Trophoblast cell (in vitro differentiated cells and primary cell): ENCODE data around the gene SLC19A1.
A peak's percentile ranks its signal among the peaks of the same experiment; 100 is the strongest.

Experiments used
- DNase-seq, 2 donors: peaks; one replicate each; pipeline ENCODE4 v3.0.0-alpha.2; 2016
- H2AFZ ChIP-seq: 2 replicates; pipeline ENCODE4 v1.6.1; 2013; ENCODE audit warnings: low read length, moderate library complexity, mild to moderate bottlenecking; ENCODE audit not compliant: insufficient read depth, poor library complexity
- H2AK5ac ChIP-seq: 2 replicates; pipeline ENCODE4 v1.6.1; 2013; ENCODE audit warnings: mild to moderate bottlenecking, low read length
- H2BK120ac ChIP-seq: 2 replicates; pipeline ENCODE4 v1.6.1; 2013; ENCODE audit warnings: low read length, mild to moderate bottlenecking, moderate library complexity; ENCODE audit not compliant: insufficient read depth, poor library complexity
- H2BK12ac ChIP-seq: 2 replicates; pipeline ENCODE4 v1.6.1; 2013; ENCODE audit warnings: mild to moderate bottlenecking, low read length, moderate library complexity
- H2BK5ac ChIP-seq: 2 replicates; pipeline ENCODE4 v1.6.1; 2013; ENCODE audit warnings: low read length, low read depth, moderate library complexity, mild to moderate bottlenecking; ENCODE audit not compliant: poor library complexity
- H3K14ac ChIP-seq: 2 replicates; pipeline ENCODE4 v1.6.1; 2013; ENCODE audit warnings: mild to moderate bottlenecking, low read length
- H3K18ac ChIP-seq: 2 replicates; pipeline ENCODE4 v1.6.1; 2013; ENCODE audit warnings: mild to moderate bottlenecking, low read length
- H3K23ac ChIP-seq: 2 replicates; pipeline ENCODE4 v1.6.1; 2013; ENCODE audit warnings: low read length
- H3K27ac ChIP-seq: 2 replicates; pipeline ENCODE4 v1.5.1; 2013; ENCODE audit warnings: low read depth, mild to moderate bottlenecking, inconsistent platforms, low read length, moderate library complexity
- H3K27me3 ChIP-seq: 2 replicates; pipeline ENCODE4 v1.6.1; 2013; ENCODE audit warnings: inconsistent platforms, mild to moderate bottlenecking, low read length, moderate library complexity; ENCODE audit not compliant: insufficient read depth
- H3K36me3 ChIP-seq, 2 experiments: 1 replicate in 1 of 2; 2 replicates in 1 of 2; pipeline ENCODE4 v1.6.1; 2013; ENCODE audit warnings: low read length in 2 of 2, mild to moderate bottlenecking in 2 of 2, moderate library complexity in 1 of 2; ENCODE audit not compliant: insufficient read depth in 2 of 2, control insufficient read depth in 1 of 2
- H3K4ac ChIP-seq: 2 replicates; pipeline ENCODE4 v1.6.1; 2013; ENCODE audit warnings: low read depth, mild to moderate bottlenecking, low read length, moderate library complexity
- H3K4me1 ChIP-seq, 2 experiments: 1 replicate in 1 of 2; 2 replicates in 1 of 2; pipeline ENCODE4 v1.6.1; 2013; ENCODE audit warnings: low read length in 2 of 2, mild to moderate bottlenecking in 2 of 2, moderate library complexity in 1 of 2; ENCODE audit not compliant: insufficient read depth in 2 of 2, control insufficient read depth in 1 of 2
- H3K4me2 ChIP-seq: 2 replicates; pipeline ENCODE4 v1.6.1; 2013; ENCODE audit warnings: inconsistent platforms, mild to moderate bottlenecking, low read length, moderate library complexity
- H3K4me3 ChIP-seq: 2 replicates; pipeline ENCODE4 v1.5.1; 2013; ENCODE audit warnings: mild to moderate bottlenecking, low read depth, low read length, inconsistent platforms
- H3K79me1 ChIP-seq: one replicate; pipeline ENCODE4 v1.6.1; 2013; ENCODE audit warnings: low read length
- H3K79me2 ChIP-seq: 2 replicates; pipeline ENCODE4 v1.6.1; 2013; ENCODE audit warnings: low read length, mild to moderate bottlenecking; ENCODE audit not compliant: control insufficient read depth, insufficient read depth, poor library complexity
- H3K9ac ChIP-seq: 2 replicates; pipeline ENCODE4 v1.6.1; 2013; ENCODE audit warnings: mild to moderate bottlenecking, low read length
- H3K9me3 ChIP-seq: 2 replicates; pipeline ENCODE4 v1.6.1; 2013; ENCODE audit warnings: low read depth, mild to moderate bottlenecking, control low read depth, inconsistent platforms, low read length; ENCODE audit not compliant: insufficient read depth
- H4K12ac ChIP-seq: 2 replicates; pipeline ENCODE4 v1.6.1; 2013; ENCODE audit warnings: low read depth, mild to moderate bottlenecking, low read length, moderate library complexity
- H4K8ac ChIP-seq: 2 replicates; pipeline ENCODE4 v1.6.1; 2013; ENCODE audit warnings: low read depth, mild to moderate bottlenecking, low read length, moderate library complexity
- H4K91ac ChIP-seq: one replicate; pipeline ENCODE4 v1.6.1; 2013; ENCODE audit warnings: low read depth, mild to moderate bottlenecking, low read length, moderate library complexity
- WGBS: extraction: QIAGEN DNeasy Blood & Tissue Kit; methylation state at CpG from one replicate; pipeline ENCODE4 v1.1.7; 2013; ENCODE audit warnings: missing lambda C conversion rate; ENCODE audit not compliant: insufficient read length, insufficient coverage; ENCODE audit errors: extremely low coverage; 5-methylcytosine and 5-hydroxymethylcytosine counted together

Gene SLC19A1

GRCh38 chr21:45456584-45457160 lies 85.6 kb downstream of the SLC19A1 start:
- no peak overlapping the region for H4K91ac ChIP-seq
- peaks cover 33 to 35% of the 10 kb centered on the region in 2 experiments for H3K36me3 ChIP-seq
- no peaks in the 10 kb centered on the region for H3K79me1 ChIP-seq
- no peak overlapping the region for H2AFZ ChIP-seq
- no peak overlapping the region for H2BK120ac ChIP-seq
- H3K14ac ChIP-seq, result no peak overlapping the region
- H3K4me1 ChIP-seq, result peaks cover 3 to 9% of the 10 kb centered on the region in 2 experiments
- DNase-seq, result no peak
- peaks cover 8% of the 10 kb centered on the region for H3K9me3 ChIP-seq
- no peak overlapping the region for H3K4me3 ChIP-seq
- H4K8ac ChIP-seq, result no peak overlapping the region
- H3K23ac ChIP-seq, result no peak overlapping the region
- H2BK12ac ChIP-seq, result no peak overlapping the region
- no peak overlapping the region for H2AK5ac ChIP-seq
- H4K12ac ChIP-seq, result no peak overlapping the region
- no peaks in the 10 kb centered on the region for H3K27me3 ChIP-seq
- peak overlapping the region; percentile 10 for H3K18ac ChIP-seq
- no peak overlapping the region for H3K27ac ChIP-seq
- H3K9ac ChIP-seq, result no peak overlapping the region
- no peak overlapping the region for H3K4me2 ChIP-seq
- WGBS, result no CpG with 5 or more reads among the region's 38 CpGs
- H3K79me2 ChIP-seq, result no peaks in the 10 kb centered on the region
- no peak overlapping the region for H3K4ac ChIP-seq
- no peak overlapping the region for H2BK5ac ChIP-seq

- Histone ChIP-seq H3K18ac (no peak overlapping the region), H2AFZ (no peak overlapping the region), H3K4me3 (no peak overlapping the region), H2BK5ac (no peak overlapping the region), H3K4ac (peak overlapping the region; percentile 20), H3K27me3 (no peaks in the 10 kb centered on the region), H3K79me1 (no peaks in the 10 kb centered on the region), H3K9me3 (peaks cover 5% of the 10 kb centered on the region), H3K4me2 (no peak overlapping the region), H2BK12ac (no peak overlapping the region), H3K14ac (no peak overlapping the region), H2AK5ac (no peak overlapping the region), H3K4me1 (peaks cover 3 to 9% of the 10 kb centered on the region in 2 experiments), H3K23ac (no peak overlapping the region), H4K8ac (no peak overlapping the region), H2BK120ac (no peak overlapping the region), H3K27ac (no peak overlapping the region), H3K36me3 (peaks cover 29 to 30% of the 10 kb centered on the region in 2 experiments), H3K79me2 (no peaks in the 10 kb centered on the region), H4K12ac (no peak overlapping the region), H4K91ac (no peak overlapping the region), H3K9ac (no peak overlapping the region)
- no CpG with 5 or more reads among the region's 47 CpGs for WGBS
- DNase-seq, result no peak
Measured at GRCh38 chr21:45455674-45456583, 86.3 kb downstream of the SLC19A1 start.

GRCh38 chr21:45454926-45455673 lies 87.1 kb downstream of the SLC19A1 start:
- Histone ChIP-seq H3K79me2 (no peaks in the 10 kb centered on the region), H4K12ac (no peak overlapping the region), H3K9ac (no peak overlapping the region), H3K4me1 (peaks cover 0 to 8% of the 10 kb centered on the region in 2 experiments), H3K36me3 (peaks cover 26 to 27% of the 10 kb centered on the region in 2 experiments), H2BK120ac (no peak overlapping the region), H3K4me2 (no peak overlapping the region), H3K79me1 (no peaks in the 10 kb centered on the region), H3K23ac (no peak overlapping the region), H3K18ac (no peak overlapping the region), H2BK5ac (no peak overlapping the region), H3K27ac (no peak overlapping the region), H3K27me3 (no peaks in the 10 kb centered on the region), H3K14ac (no peak overlapping the region), H4K91ac (no peak overlapping the region), H2BK12ac (no peak overlapping the region), H4K8ac (no peak overlapping the region), H2AK5ac (no peak overlapping the region), H2AFZ (no peak overlapping the region), H3K9me3 (peaks cover 4% of the 10 kb centered on the region), H3K4ac (no peak overlapping the region), H3K4me3 (no peak overlapping the region)
- no CpG with 5 or more reads among the region's 23 CpGs for WGBS
- DNase-seq, result peak; percentile 40 to 71

- Histone ChIP-seq H2BK5ac (no peak overlapping the region), H2BK12ac (no peak overlapping the region), H3K79me2 (no peaks in the 10 kb centered on the region), H3K9ac (no peak overlapping the region), H3K4me3 (no peak overlapping the region), H3K9me3 (no peaks in the 10 kb centered on the region), H3K14ac (no peak overlapping the region), H3K36me3 (peaks cover 17 to 22% of the 10 kb centered on the region in 2 experiments), H3K27ac (no peak overlapping the region), H3K4ac (no peak overlapping the region), H2AFZ (no peak overlapping the region), H4K91ac (no peak overlapping the region), H4K8ac (no peak overlapping the region), H3K4me2 (no peak overlapping the region), H3K4me1 (peaks cover 2 to 9% of the 10 kb centered on the region in 2 experiments), H3K18ac (no peak overlapping the region), H4K12ac (no peak overlapping the region), H3K27me3 (no peaks in the 10 kb centered on the region), H3K23ac (no peak overlapping the region), H2AK5ac (no peak overlapping the region), H3K79me1 (no peaks in the 10 kb centered on the region), H2BK120ac (no peak overlapping the region)
- no CpG with 5 or more reads among the region's 24 CpGs for WGBS
- DNase-seq, result no peak
Measured at GRCh38 chr21:45454060-45454925, 87.9 kb downstream of the SLC19A1 start.
